IMR-90 (cell line): Measurements from ENCODE around the gene NMBR. TPM values are rescaled to one million over a fixed set of nuclear protein-coding genes. Genes with fewer than 3 reads are reported as not detected.

Experiments
- ATAC-seq: fragments of 200-7000 bp; cut with Tn5 transposase; 2 replicates; pipeline ENCODE4 v1.9.1; 2020; ENCODE audit warnings: low read depth, mild to moderate bottlenecking, moderate library complexity
- BruUV-seq: library from RNA; stranded (reverse); fragments of 400-500 nt; replicated peaks from 2 replicates; lab custom pipeline; 2021; lab: Mats Ljungman, UMichigan
- CTCF ChIA-PET: fragments of 300-600 bp; formaldehyde crosslinking; extraction: SDS; loops from one replicate; lab custom pipeline; 2021; ENCODE audit warnings: antibody characterized with exemption; lab: Yijun Ruan, JAX
- POLR2A ChIA-PET: fragments of 300-600 bp; sonication (Branson Sonifier 250); formaldehyde crosslinking; loops from one replicate; lab custom pipeline; 2022; ENCODE audit warnings: antibody characterized with exemption; ENCODE audit not compliant: unreplicated experiment; lab: Charles Lee
- DNase-seq: peaks from one replicate; pipeline ENCODE4 v3.0.0; 2013
- H2AFZ ChIP-seq: replicated peaks from 2 replicates; pipeline ENCODE3; 2013; ENCODE audit warnings: low read length, mild to moderate bottlenecking; ENCODE audit not compliant: poor library complexity
- H2AK5ac ChIP-seq: 2 replicates; pipeline ENCODE4 v1.6.1; 2013; ENCODE audit warnings: low read depth, low read length, inconsistent platforms
- H2AK9ac ChIP-seq: replicated peaks from 2 replicates; pipeline ENCODE3; 2013; ENCODE audit warnings: mild to moderate bottlenecking, low read depth, low read length, moderate library complexity; ENCODE audit not compliant: poor library complexity
- H2BK120ac ChIP-seq: 2 replicates; pipeline ENCODE4 v1.6.1; 2013; ENCODE audit warnings: low read depth, low read length, inconsistent platforms
- H2BK15ac ChIP-seq: 3 replicates; pipeline ENCODE4 v1.6.1; 2013; ENCODE audit warnings: low read depth, low read length, inconsistent platforms
- H2BK20ac ChIP-seq: 2 replicates; pipeline ENCODE4 v1.6.1; 2013; ENCODE audit warnings: low read depth, mild to moderate bottlenecking, inconsistent platforms, low read length, moderate library complexity
- H2BK5ac ChIP-seq: 2 replicates; pipeline ENCODE4 v1.6.1; 2013; ENCODE audit warnings: mild to moderate bottlenecking, low read depth, low read length, inconsistent platforms; ENCODE audit not compliant: poor library complexity, severe bottlenecking
- H3K14ac ChIP-seq: replicated peaks from 2 replicates; pipeline ENCODE4 v1.6.1; 2013; ENCODE audit warnings: low read depth, low read length, inconsistent platforms
- H3K18ac ChIP-seq: 2 replicates; pipeline ENCODE4 v1.6.1; 2013; ENCODE audit warnings: low read depth, low read length, control low read depth
- H3K23ac ChIP-seq: 2 replicates; pipeline ENCODE4 v1.6.1; 2013; ENCODE audit warnings: low read depth, low read length, inconsistent platforms
- H3K27ac ChIP-seq: 2 replicates; pipeline ENCODE4 v1.5.1; 2013; ENCODE audit warnings: mild to moderate bottlenecking, control low read depth, low read length; ENCODE audit not compliant: insufficient read depth
- H3K27me3 ChIP-seq: 2 replicates; pipeline ENCODE4 v1.6.1; 2013; ENCODE audit warnings: low read length; ENCODE audit not compliant: control insufficient read depth, insufficient read depth
- H3K36me3 ChIP-seq: 2 replicates; pipeline ENCODE4 v1.6.1; 2013; ENCODE audit warnings: low read length, mixed read lengths; ENCODE audit not compliant: control insufficient read depth, insufficient read depth
- H3K4ac ChIP-seq: 2 replicates; pipeline ENCODE4 v1.6.1; 2013; ENCODE audit warnings: low read depth, low read length, inconsistent platforms
- H3K4me1 ChIP-seq: 2 replicates; pipeline ENCODE4 v1.6.1; 2013; ENCODE audit warnings: low read length, mixed read lengths; ENCODE audit not compliant: control insufficient read depth, insufficient read depth
- H3K4me2 ChIP-seq: 2 replicates; pipeline ENCODE4 v1.6.1; 2013; ENCODE audit warnings: low read depth, mild to moderate bottlenecking, control low read depth, low read length, moderate library complexity
- H3K4me3 ChIP-seq: 2 replicates; pipeline ENCODE4 v1.5.1; 2013; ENCODE audit warnings: low read depth, mild to moderate bottlenecking, control low read depth, low read length, moderate library complexity; ENCODE audit not compliant: insufficient read depth
- H3K56ac ChIP-seq: 2 replicates; pipeline ENCODE4 v1.6.1; 2013; ENCODE audit warnings: low read length, inconsistent platforms; ENCODE audit not compliant: insufficient read depth; ENCODE audit errors: extremely low read depth
- H3K79me1 ChIP-seq, 2 experiments: 2 replicates each; pipeline ENCODE4 v1.6.1; 2013; ENCODE audit warnings: low read length in 2 of 2, inconsistent platforms in 1 of 2, low read depth in 1 of 2
- H3K9ac ChIP-seq: 2 replicates; pipeline ENCODE4 v1.6.1; 2013; ENCODE audit warnings: low read depth, low read length, control low read depth
- H3K9me1 ChIP-seq: 2 replicates; pipeline ENCODE4 v1.6.1; 2013; ENCODE audit warnings: low read length, inconsistent platforms; ENCODE audit not compliant: insufficient read depth
- H3K9me3 ChIP-seq: 2 replicates; pipeline ENCODE4 v1.6.1; 2013; ENCODE audit warnings: low read length; ENCODE audit not compliant: control insufficient read depth, insufficient read depth
- H4K20me1 ChIP-seq: 2 replicates; pipeline ENCODE4 v1.6.1; 2013; ENCODE audit warnings: low read length, inconsistent platforms; ENCODE audit not compliant: insufficient read depth
- H4K5ac ChIP-seq: 2 replicates; pipeline ENCODE4 v1.6.1; 2013; ENCODE audit warnings: mild to moderate bottlenecking, low read depth, low read length, control low read depth
- H4K8ac ChIP-seq, 2 experiments: 2 replicates each; pipeline ENCODE4 v1.6.1; 2013; ENCODE audit warnings: low read depth in 2 of 2, low read length in 2 of 2, control low read depth in 1 of 2, inconsistent platforms in 1 of 2
- H4K91ac ChIP-seq: 2 replicates; pipeline ENCODE4 v1.6.1; 2013; ENCODE audit warnings: low read depth, low read length, inconsistent platforms; ENCODE audit not compliant: insufficient read depth
- BHLHE40 ChIP-seq: fragments of 150-350 bp; IDR thresholded peaks from 2 replicates; pipeline ENCODE4 v1.6.1; 2016; ENCODE audit warnings: mild to moderate bottlenecking, low read depth, low read length
- WGBS, 2 experiments: methylation state at CpG; one replicate each; pipeline versions ENCODE4 v1.1.5 to v1.1.7; 2013; ENCODE audit warnings: missing lambda C conversion rate in 2 of 2; ENCODE audit not compliant: insufficient read length in 1 of 2; ENCODE audit errors: extremely low coverage in 2 of 2; 5-methylcytosine and 5-hydroxymethylcytosine counted together
- dilution Hi-C: fragments of 300-500 bp; cut with HindIII; formaldehyde crosslinking; loops from one replicate; pipeline ENCODE4 v1.14.3; 2018; ENCODE audit warnings: low sequenced_read_pairs; ENCODE audit not compliant: unreplicated experiment
- in situ Hi-C: fragments of 300-500 bp; cut with MboI; formaldehyde crosslinking; loops from 3 replicates; pipeline ENCODE4 v1.14.3; 2019; ENCODE audit warnings: low sequenced_read_pairs, inconsistent platforms, mixed read lengths
- intact Hi-C: fragments of 100-400 bp; cut with micrococcal nuclease; formaldehyde crosslinking; loops from 2 replicates; pipeline ENCODE4 v1.10.0; 2022
- polyA plus RNA-seq, 3 experiments: library from polyadenylated mRNA; depleted of rRNA; stranded (reverse); fragments of >200 nt; gene quantifications; 2 replicates each; pipeline ENCODE4 v1.2.3, GENCODE V29; 2012; ENCODE audit warnings: low replicate concordance in 1 of 3
- total RNA-seq: library from RNA; depleted of rRNA; stranded (reverse); fragments of >200 nt; gene quantifications from 2 replicates; pipeline ENCODE4 v1.2.3, GENCODE V29; 2012

NMBR gene
- total and polyA plus RNA-seq, 2 of the 4 experiments (the other 2 are of a cell fraction), result not detected

DNA sequence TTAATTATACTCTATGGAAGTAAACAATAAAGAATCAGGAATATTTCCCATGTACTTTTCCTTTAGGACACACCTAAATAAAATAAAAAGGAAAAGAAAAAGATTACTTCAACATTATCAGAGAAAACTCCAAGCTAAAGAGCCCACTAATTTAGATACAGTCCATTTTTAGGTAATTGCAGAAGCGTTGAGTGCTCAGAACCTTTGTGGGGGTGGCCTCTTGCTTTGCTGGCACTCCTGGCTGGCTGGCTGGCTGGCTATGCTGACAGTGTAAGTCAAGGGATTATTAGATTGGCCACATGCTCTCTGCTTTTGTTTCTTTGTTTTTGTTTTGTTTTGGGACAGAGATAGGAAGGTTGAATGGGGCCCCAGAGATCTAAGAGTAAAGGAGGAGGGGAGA lies 14.3 kb downstream of the NMBR start, which contains the start of gene GJE1:
Gene GJE1, plus strand, starts transcription at position 301 of the 400 bp plus-strand sequence. CDS start 234 bp downstream, outside the sequence.
- H2AFZ ChIP-seq, result no peak within 1 kb of the TSS
- H3K4me1 ChIP-seq, result no peaks in the 10 kb centered on the region
- no peak within 1 kb of the TSS for H2BK120ac ChIP-seq
- no peaks in the 10 kb centered on the region for H3K9me1 ChIP-seq
- H4K91ac ChIP-seq, result no peak within 1 kb of the TSS
- H3K18ac ChIP-seq, result no peak within 1 kb of the TSS
- H3K4me2 ChIP-seq, result no peak within 1 kb of the TSS
- no peak within 1 kb of the TSS for H3K4ac ChIP-seq
- CTCF ChIA-PET, result no interaction called here
- H3K4me3 ChIP-seq, result no peak within 1 kb of the TSS
- H2AK9ac ChIP-seq, result no peak within 1 kb of the TSS
- H2BK20ac ChIP-seq, result no peak within 1 kb of the TSS
- in situ Hi-C loops (no loop called here), intact Hi-C loops (no loop called here), dilution Hi-C loops (no loop called here)
- no peak within 1 kb of the TSS for H2BK15ac ChIP-seq
- no peak within 1 kb of the TSS for H3K23ac ChIP-seq
- H2AK5ac ChIP-seq, result no peak within 1 kb of the TSS
- peaks cover 2% of the 10 kb centered on the region; the same call in 1 of the 2 replicates for H3K27me3 ChIP-seq
- no peak within 1 kb of the TSS for H4K8ac ChIP-seq
- no peak within 1 kb of the TSS for H3K27ac ChIP-seq
- no peak within 1 kb of the TSS for H3K14ac ChIP-seq
- H3K79me1 ChIP-seq, result no peaks in the 10 kb centered on the region
- no peak for DNase-seq
- no peak for TF ChIP-seq BHLHE40
- H3K9ac ChIP-seq, result no peak within 1 kb of the TSS
- H3K9me3 ChIP-seq, result no peaks in the 10 kb centered on the region
- H2BK5ac ChIP-seq, result no peak within 1 kb of the TSS
- WGBS, 2 experiments, result no CpG with 5 or more reads among the region's 1 CpG
- H3K36me3 ChIP-seq, result no peaks in the 10 kb centered on the region
- no peak within 1 kb of the TSS for H4K5ac ChIP-seq
- BruUV-seq, result no TSS peak
- no peaks in the 10 kb centered on the region for H4K20me1 ChIP-seq
- ATAC-seq, result no peak
- no peak within 1 kb of the TSS for H3K56ac ChIP-seq
- POLR2A ChIA-PET, result no interaction called here
